CD4-positive, alpha-beta memory T cell (primary cell): Measurements from ENCODE around the gene PROSER2. TPM values are rescaled to one million over a fixed set of nuclear protein-coding genes. Genes with fewer than 3 reads are reported as not detected.
A peak's percentile ranks its signal among the peaks of the same experiment; 100 is the strongest.

Experiments used
- CTCF ChIA-PET: fragments of 350-600 bp; sonication (Branson Sonifier 250); formaldehyde crosslinking; loops from one replicate; lab custom pipeline; 2021; ENCODE audit warnings: inconsistent platforms; ENCODE audit not compliant: partially characterized antibody; lab: Charles Lee
- POLR2A ChIA-PET: fragments of 350-600 bp; sonication (Branson Sonifier 250); formaldehyde crosslinking; loops from one replicate; lab custom pipeline; 2021; ENCODE audit not compliant: partially characterized antibody; lab: Charles Lee
- DNase-seq, 5 donors: peaks; one replicate each; pipeline versions ENCODE4 v3.0.0 to v3.0.0-alpha.2; 2020 to 2022; ENCODE audit warnings: mixed read lengths in 1 of 5
- H3K27ac ChIP-seq: one replicate; pipeline ENCODE4 v1.7.0; 2013; ENCODE audit warnings: low read depth, low read length
- H3K27me3 ChIP-seq: 2 replicates; pipeline ENCODE4 v1.7.0; 2013; ENCODE audit warnings: mild to moderate bottlenecking, low read length, moderate library complexity; ENCODE audit not compliant: insufficient read depth
- H3K36me3 ChIP-seq: 2 replicates; pipeline ENCODE4 v1.7.0; 2013; ENCODE audit warnings: mild to moderate bottlenecking, low read length, moderate library complexity; ENCODE audit not compliant: insufficient read depth
- H3K4me1 ChIP-seq: 2 replicates; pipeline ENCODE4 v1.7.0; 2013; ENCODE audit warnings: mild to moderate bottlenecking, low read length, moderate library complexity; ENCODE audit not compliant: insufficient read depth
- H3K4me3 ChIP-seq, 2 donors: one replicate each; pipeline ENCODE4 v1.7.0; 2013; ENCODE audit warnings: low read length in 2 of 2, mild to moderate bottlenecking in 1 of 2
- H3K9me3 ChIP-seq, 2 donors: one replicate each; pipeline ENCODE4 v1.7.0; 2013; ENCODE audit warnings: low read length in 2 of 2, control low read depth in 1 of 2; ENCODE audit not compliant: control insufficient read depth in 1 of 2
- H3K27ac Mint-ChIP-seq, 7 donors: one replicate each; pipeline ENCODE4 v1.8.0; 2020 to 2021; ENCODE audit warnings: mixed read lengths in 7 of 7, mild to moderate bottlenecking in 6 of 7, inconsistent platforms in 3 of 7, moderate library complexity in 3 of 7
- H3K27me3 Mint-ChIP-seq, 2 donors: one replicate each; pipeline ENCODE4 v1.8.0; 2020 to 2021; ENCODE audit warnings: mixed read lengths in 2 of 2
- H3K36me3 Mint-ChIP-seq, 2 donors: one replicate each; pipeline ENCODE4 v1.8.0; 2020 to 2021; ENCODE audit warnings: mixed read lengths in 2 of 2, inconsistent platforms in 1 of 2, mild to moderate bottlenecking in 1 of 2
- H3K4me1 Mint-ChIP-seq, 4 donors: one replicate each; pipeline ENCODE4 v1.8.0; 2020 to 2021; ENCODE audit warnings: mixed read lengths in 4 of 4, mild to moderate bottlenecking in 1 of 4
- H3K4me3 Mint-ChIP-seq, 8 donors: one replicate each; pipeline ENCODE4 v1.8.0; 2020 to 2021; ENCODE audit warnings: mixed read lengths in 8 of 8, mild to moderate bottlenecking in 7 of 8, moderate library complexity in 6 of 8, inconsistent platforms in 3 of 8
- H3K9me3 Mint-ChIP-seq, 8 donors: one replicate each; pipeline ENCODE4 v1.8.0; 2020 to 2021; ENCODE audit warnings: mixed read lengths in 8 of 8, mild to moderate bottlenecking in 5 of 8, inconsistent platforms in 3 of 8, moderate library complexity in 1 of 8
- intact Hi-C: fragments of 100-400 bp; cut with micrococcal nuclease; formaldehyde crosslinking; loops from one replicate; pipeline ENCODE4 v1.15.1; 2023
- polyA plus RNA-seq, 2 donors: library from polyadenylated mRNA; unstranded; fragments of 300-500 nt; fragmentation: Illumina TruSeq; gene quantifications; one replicate each; pipeline ENCODE4 v1.2.3, GENCODE V29; 2021
- total RNA-seq, 2 experiments: library from RNA; stranded (reverse); gene quantifications; one replicate each; pipeline ENCODE4 v1.2.3, GENCODE V29; 2021

PROSER2 gene
- total and polyA plus RNA-seq, 4 experiments from 2014 or later = 0.18 to 1.3 (median 0.78) TPM

DNA sequence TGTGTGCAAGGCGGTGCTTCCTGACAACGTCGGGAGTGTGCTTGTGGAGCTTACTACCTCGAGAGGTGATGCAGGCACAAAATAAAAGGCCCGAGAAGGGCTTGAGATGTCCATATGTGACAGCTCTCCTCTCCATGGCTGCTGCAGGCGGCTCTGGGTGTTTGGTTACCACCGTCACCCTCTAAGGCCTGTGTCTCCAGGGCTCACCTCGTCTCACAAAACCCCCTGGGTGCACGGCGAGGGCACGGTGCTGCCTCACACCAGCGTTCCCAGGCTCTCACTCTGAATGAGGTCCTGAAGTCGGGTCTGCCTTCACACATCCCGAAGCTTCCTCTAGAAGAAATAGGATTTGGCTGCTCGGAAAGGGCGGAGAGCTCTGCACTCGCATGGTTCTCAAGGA, 32.9 kb downstream of the PROSER2 start:
- no peaks in the 10 kb centered on the region for H3K36me3 Mint-ChIP-seq
- H3K4me3 Mint-ChIP-seq = no peak overlapping the region
- no peak overlapping the region for H3K27ac Mint-ChIP-seq
- Histone ChIP-seq H3K4me3 (no peak overlapping the region), H3K4me1 (no peaks in the 10 kb centered on the region), H3K27me3 (no peaks in the 10 kb centered on the region), H3K9me3 (no peaks in the 10 kb centered on the region), H3K36me3 (no peaks in the 10 kb centered on the region), H3K27ac (no peak overlapping the region)
- peaks cover 2 to 8% of the 10 kb centered on the region in 2 donors for H3K27me3 Mint-ChIP-seq
- peaks cover 0 to 2% (median under 1%) of the 10 kb centered on the region in 4 donors for H3K4me1 Mint-ChIP-seq
- H3K9me3 Mint-ChIP-seq = no peaks in the 10 kb centered on the region
- ChIA-PET POLR2A (no interaction called here), CTCF (no interaction called here)
- intact Hi-C loops = no loop called here
- DNase-seq = no peak

DNA sequence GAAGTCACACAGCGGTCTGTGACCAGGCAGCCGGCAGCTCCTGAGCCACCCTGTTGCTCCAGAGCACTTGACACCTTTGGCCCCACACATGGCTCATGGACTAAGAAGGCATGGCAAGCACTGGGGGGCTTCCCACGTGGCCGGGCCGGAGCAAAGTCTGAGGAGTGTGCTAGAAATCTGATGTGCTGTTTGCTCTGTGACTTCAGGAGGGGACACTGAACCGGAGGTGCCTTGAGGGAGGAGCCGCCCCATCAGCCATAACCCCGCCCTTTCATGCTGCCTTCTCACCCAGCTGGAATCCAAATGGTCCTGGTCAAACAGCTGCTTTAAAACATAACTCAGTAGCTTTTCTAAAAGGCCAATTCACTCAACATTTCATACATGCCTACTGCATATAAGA, 33.5 kb downstream of the PROSER2 start:
- H3K4me3 ChIP-seq = no peak overlapping the region
- ChIA-PET CTCF (no interaction called here), POLR2A (no interaction called here)
- Mint-ChIP-seq H3K27ac (no peak overlapping the region), H3K36me3 (no peaks in the 10 kb centered on the region), H3K9me3 (no peaks in the 10 kb centered on the region), H3K4me3 (no peak overlapping the region), H3K27me3 (peaks cover 0 to 8% of the 10 kb centered on the region in 2 donors), H3K4me1 (peaks cover 0 to 7% (median 2%) of the 10 kb centered on the region in 4 donors)
- DNase-seq = no peak
- no peak overlapping the region for H3K27ac ChIP-seq
- intact Hi-C loops = no loop called here
- no peaks in the 10 kb centered on the region for H3K27me3 ChIP-seq
- no peaks in the 10 kb centered on the region for H3K36me3 ChIP-seq
- no peaks in the 10 kb centered on the region for H3K4me1 ChIP-seq
- H3K9me3 ChIP-seq = no peaks in the 10 kb centered on the region

DNA sequence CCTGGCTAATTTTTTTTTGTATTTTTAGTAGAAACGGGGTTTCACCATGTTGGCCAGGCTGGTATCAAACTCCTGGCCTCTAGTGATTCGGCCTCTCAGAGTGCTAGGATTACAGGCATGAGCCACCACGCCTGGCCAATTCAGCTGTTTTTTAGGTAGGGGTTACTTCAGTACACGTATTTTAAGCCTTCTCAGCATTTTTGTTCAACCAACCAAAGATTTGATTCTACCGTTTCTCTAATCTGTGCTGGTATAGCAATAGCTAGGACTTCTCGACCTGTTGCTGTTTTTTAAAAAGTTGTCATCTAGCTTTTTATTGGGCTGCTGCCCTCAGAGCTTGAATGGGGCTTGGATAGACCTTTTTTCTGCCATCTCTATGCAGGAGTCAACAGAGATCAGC, 34.9 kb downstream of the PROSER2 start:
- ChIA-PET POLR2A (no interaction called here), CTCF (no interaction called here)
- intact Hi-C loops = no loop called here
- no peak overlapping the region for H3K27ac Mint-ChIP-seq
- H3K4me3 Mint-ChIP-seq = no peak overlapping the region
- Histone ChIP-seq H3K9me3 (no peaks in the 10 kb centered on the region), H3K4me1 (peaks cover 11% of the 10 kb centered on the region), H3K4me3 (no peak overlapping the region), H3K36me3 (no peaks in the 10 kb centered on the region), H3K27me3 (no peaks in the 10 kb centered on the region), H3K27ac (no peak overlapping the region)
- DNase-seq = no peak
- no peaks in the 10 kb centered on the region for H3K36me3 Mint-ChIP-seq
- peaks cover 0 to 8% of the 10 kb centered on the region in 2 donors for H3K27me3 Mint-ChIP-seq
- H3K4me1 Mint-ChIP-seq = peaks cover 5 to 21% (median 9%) of the 10 kb centered on the region in 4 donors
- no peaks in the 10 kb centered on the region for H3K9me3 Mint-ChIP-seq

DNA sequence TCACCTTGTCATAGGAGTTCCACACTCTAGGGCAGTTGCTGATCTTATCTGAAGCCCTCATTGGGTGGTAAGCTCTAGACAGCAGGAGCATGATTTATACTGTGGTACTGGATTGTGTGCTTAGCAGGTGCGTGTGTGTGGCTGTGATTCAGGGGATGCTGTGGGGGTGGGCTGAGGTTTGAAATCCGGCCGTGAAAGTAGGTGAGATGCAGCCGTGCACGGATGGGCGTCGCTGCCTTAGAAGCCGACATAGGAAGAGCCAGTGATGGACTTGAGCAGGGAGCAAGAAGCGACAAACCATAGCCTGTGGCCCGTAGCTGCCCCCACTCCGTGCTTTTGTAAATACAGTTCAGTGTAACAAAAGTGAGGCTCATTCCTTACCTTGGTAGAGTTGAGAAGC, 38.2 kb downstream of the PROSER2 start:
- H3K27ac ChIP-seq = no peak overlapping the region
- no peak overlapping the region for H3K4me3 ChIP-seq
- no peaks in the 10 kb centered on the region for H3K9me3 ChIP-seq
- Mint-ChIP-seq H3K27me3 (no peaks in the 10 kb centered on the region), H3K9me3 (no peaks in the 10 kb centered on the region), H3K4me3 (no peak overlapping the region), H3K36me3 (no peaks in the 10 kb centered on the region), H3K27ac (peak overlapping the region in 3 of 7 donors; percentile 61 to 88 (median 83)), H3K4me1 (peaks cover 17 to 49% (median 22%) of the 10 kb centered on the region in 4 donors)
- DNase-seq = no peak
- POLR2A ChIA-PET = no interaction called here
- CTCF ChIA-PET = no interaction called here
- H3K27me3 ChIP-seq = no peaks in the 10 kb centered on the region
- H3K4me1 ChIP-seq = peaks cover 23% of the 10 kb centered on the region
- intact Hi-C loops = no loop called here
- H3K36me3 ChIP-seq = no peaks in the 10 kb centered on the region

DNA sequence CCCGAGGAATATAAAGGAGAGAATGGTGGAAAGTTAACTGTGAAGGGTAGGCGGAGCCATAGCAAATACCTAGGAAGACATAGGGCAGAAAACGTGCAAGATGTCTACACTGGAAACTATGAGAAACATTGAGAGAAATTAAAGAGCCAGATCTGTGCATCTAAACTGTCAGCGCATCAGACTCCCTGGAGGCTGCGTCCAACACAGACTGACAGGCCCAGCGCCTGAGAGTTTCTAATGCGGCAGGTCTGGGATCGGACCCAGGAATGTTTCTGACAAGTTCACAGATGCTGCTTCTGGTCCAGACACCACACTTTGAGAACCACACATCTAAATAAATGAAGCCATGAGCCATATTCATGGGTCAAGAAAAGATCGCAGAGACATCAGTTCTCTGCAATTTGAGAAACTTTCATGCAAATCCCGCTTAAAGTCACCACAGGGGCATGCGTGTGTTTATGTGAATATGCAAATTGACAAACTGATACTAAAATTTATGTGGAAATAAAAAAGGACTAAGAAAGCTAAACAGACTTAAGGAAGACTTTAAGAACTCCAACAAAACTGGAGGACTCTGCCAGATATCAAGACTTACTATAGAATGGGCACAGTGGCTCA, 38.8 kb downstream of the PROSER2 start:
- ChIA-PET POLR2A (interaction anchor here (0.7 kb wide), 1 partner anchor 66 kb away, joined by 3 read pairs; no protein-coding TSS in a partner anchor), CTCF (interaction anchor here (0.8 to 1.6 kb wide), 2 partner anchors 10 to 749 kb away, joined by 4 read pairs; no protein-coding TSS in a partner anchor)
- peak overlapping the region in 3 of 7 donors; percentile 89 to 93 (median 92) for H3K27ac Mint-ChIP-seq
- no peaks in the 10 kb centered on the region for H3K9me3 ChIP-seq
- no peaks in the 10 kb centered on the region for H3K36me3 ChIP-seq
- peaks cover 17 to 49% (median 22%) of the 10 kb centered on the region in 4 donors for H3K4me1 Mint-ChIP-seq
- no peaks in the 10 kb centered on the region for H3K27me3 ChIP-seq
- H3K4me3 ChIP-seq = no peak overlapping the region
- H3K4me3 Mint-ChIP-seq = peak overlapping the region in 1 of 8 donors; percentile 86
- H3K9me3 Mint-ChIP-seq = no peaks in the 10 kb centered on the region
- no peaks in the 10 kb centered on the region for H3K36me3 Mint-ChIP-seq
- intact Hi-C loops = no loop called here
- DNase-seq = no peak
- H3K27ac ChIP-seq = no peak overlapping the region
- H3K27me3 Mint-ChIP-seq = no peaks in the 10 kb centered on the region
- H3K4me1 ChIP-seq = peaks cover 23% of the 10 kb centered on the region

DNA sequence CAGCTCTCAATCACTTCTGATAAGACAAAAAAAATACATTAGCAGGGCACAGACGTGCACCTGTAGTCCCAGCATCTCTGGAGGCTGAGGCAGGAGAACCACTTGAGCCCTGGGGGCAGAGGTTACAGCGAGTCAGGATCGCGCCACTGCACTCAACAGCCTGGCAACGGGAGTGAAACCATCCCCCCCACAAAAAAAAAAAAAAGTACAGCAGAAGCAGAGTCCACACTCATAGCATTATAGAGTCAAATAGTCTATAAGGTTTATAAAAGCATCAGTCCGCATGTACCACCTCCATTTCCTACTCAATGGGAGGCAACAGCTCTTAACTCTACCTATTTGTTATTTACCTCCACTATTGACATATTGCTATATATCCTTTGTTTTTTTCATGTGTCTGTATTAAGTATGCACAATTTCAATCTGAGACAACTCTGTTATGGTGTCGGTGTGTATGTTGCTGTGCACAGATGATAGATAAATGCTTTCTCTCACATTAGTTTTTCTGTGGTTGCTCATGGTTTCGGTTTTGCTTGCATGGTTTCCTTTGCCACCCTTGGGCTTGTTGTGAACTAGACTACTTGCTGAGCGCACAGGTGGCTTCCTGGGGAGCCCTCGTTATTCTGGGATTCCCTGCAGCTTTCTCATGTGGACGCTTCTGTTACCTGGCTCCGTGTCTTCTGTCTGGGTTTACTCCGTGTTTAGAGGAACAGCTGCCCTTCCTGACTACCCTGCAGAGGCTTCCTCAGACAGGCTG, 40.4 kb downstream of the PROSER2 start:
- Mint-ChIP-seq H3K36me3 (no peaks in the 10 kb centered on the region), H3K4me1 (peaks cover 17 to 49% (median 24%) of the 10 kb centered on the region in 4 donors), H3K9me3 (no peaks in the 10 kb centered on the region), H3K4me3 (peak overlapping the region; percentile 65 to 88 (median 82)), H3K27me3 (peaks cover 2 to 4% of the 10 kb centered on the region in 2 donors), H3K27ac (peak overlapping the region; percentile 87 to 98 (median 92))
- DNase-seq = peak; percentile 49 to 77 (median 62)
- peaks cover 23% of the 10 kb centered on the region for H3K4me1 ChIP-seq
- H3K36me3 ChIP-seq = no peaks in the 10 kb centered on the region
- no peaks in the 10 kb centered on the region for H3K9me3 ChIP-seq
- peak overlapping the region; percentile 50 for H3K27ac ChIP-seq
- ChIA-PET POLR2A (interaction anchor here (1.1 kb wide), 1 partner anchor 9 kb away, joined by 4 read pairs; no protein-coding TSS in a partner anchor), CTCF (interaction anchor here (1.0 to 1.6 kb wide), 5 partner anchors 8 to 105 kb away, joined by 3 to 8 read pairs (median 4); no protein-coding TSS in a partner anchor)
- intact Hi-C loops = no loop called here
- no peaks in the 10 kb centered on the region for H3K27me3 ChIP-seq
- peak overlapping the region; percentile 2 to 40 for H3K4me3 ChIP-seq

DNA sequence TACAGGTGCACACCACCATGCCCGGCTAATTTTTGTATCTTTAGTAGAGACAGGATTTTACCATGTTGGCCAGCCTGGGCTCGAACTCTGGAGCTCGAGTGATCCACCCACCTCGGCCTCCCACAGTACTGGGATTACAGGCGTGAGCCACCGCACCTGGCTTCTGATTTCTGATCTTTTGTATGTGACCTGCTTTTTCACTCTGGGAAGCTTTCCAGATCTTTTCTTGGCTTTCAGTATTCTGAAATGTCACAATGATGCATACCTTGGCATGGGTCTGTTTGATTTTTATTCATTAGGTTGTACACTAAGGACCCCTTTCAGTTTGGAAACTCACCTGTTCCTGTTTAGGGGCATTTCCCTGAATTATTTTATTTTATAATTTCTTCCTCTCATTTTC, 41.6 kb downstream of the PROSER2 start:
- Mint-ChIP-seq H3K27me3 (peaks cover 2 to 4% of the 10 kb centered on the region in 2 donors), H3K4me3 (peak overlapping the region in 1 of 8 donors; percentile 61), H3K36me3 (no peaks in the 10 kb centered on the region), H3K4me1 (peaks cover 17 to 49% (median 24%) of the 10 kb centered on the region in 4 donors), H3K9me3 (no peaks in the 10 kb centered on the region), H3K27ac (no peak overlapping the region)
- ChIA-PET POLR2A (no interaction called here), CTCF (no interaction called here)
- peaks cover 23% of the 10 kb centered on the region for H3K4me1 ChIP-seq
- no peak overlapping the region for H3K4me3 ChIP-seq
- DNase-seq = no peak
- no peak overlapping the region for H3K27ac ChIP-seq
- no peaks in the 10 kb centered on the region for H3K9me3 ChIP-seq
- intact Hi-C loops = no loop called here
- H3K27me3 ChIP-seq = no peaks in the 10 kb centered on the region
- no peaks in the 10 kb centered on the region for H3K36me3 ChIP-seq
